ENCODE measurements around the gene MCTP2. TPM values are rescaled to one million over a fixed set of nuclear protein-coding genes. Genes with fewer than 3 reads are reported as not detected.

The MCTP2 gene
- total and polyA plus RNA-seq, 2 donors (not counting 1 experiment from before 2014, with no cell fraction given), result 38.3 to 64.8 TPM

GRCh38 chr15:94509259-94509658 lies 277.9 kb downstream of the MCTP2 start:
- H2AFZ ChIP-seq (ENCODE audit: insufficient read depth, low read depth, low read length, poor library complexity, severe bottlenecking), result no peak overlapping the region
- no peaks in the 10 kb centered on the region for H3K36me3 ChIP-seq (replicated peaks in 1 of 2; ENCODE audit: control extremely low read depth in 1 of 2, control insufficient read depth in 1 of 2, extremely low read depth in 1 of 2, insufficient read depth in 2 of 2, low read length in 1 of 2)
- H3K9me3 ChIP-seq (ENCODE audit: control extremely low read depth in 1 of 3, control insufficient read depth in 2 of 3, insufficient read depth in 1 of 3, low read length in 2 of 3), result peaks cover 0 to 6% (median 2%) of the 10 kb centered on the region in 3 donors
- ATAC-seq (ENCODE audit: low read depth), result no peak
- DNase-seq, result no peak
- no peak overlapping the region for H3K4me3 ChIP-seq (ENCODE audit: control extremely low read depth in 1 of 5, extremely low read depth in 1 of 5, insufficient read depth in 1 of 5, low read depth in 2 of 5, low read length in 4 of 5)
- TF ChIP-seq EZH2 (IDR thresholded peaks at IDR 0.05; ENCODE audit: borderline replicate concordance, insufficient read depth, low read depth, low read length, poor library complexity, severe bottlenecking) (no peak), CTCF (IDR thresholded peaks at IDR 0.05) (no peak)
- H3K4me2 ChIP-seq (replicated peaks; ENCODE audit: low read depth, low read length, poor library complexity, severe bottlenecking), result no peak overlapping the region
- H3K4me1 ChIP-seq (ENCODE audit: control insufficient read depth in 2 of 2, insufficient read depth in 2 of 2, low read length in 2 of 2), result no peaks in the 10 kb centered on the region
- no peaks in the 10 kb centered on the region for H3K79me2 ChIP-seq (ENCODE audit: control insufficient read depth, insufficient read depth, low read length)
- Mint-ChIP-seq H3K27ac (no peak overlapping the region), H3K9me3 (ENCODE audit: insufficient read depth) (peaks cover 7% of the 10 kb centered on the region), H3K4me1 (no peaks in the 10 kb centered on the region), H3K4me3 (no peak overlapping the region), H3K27me3 (peaks cover 16% of the 10 kb centered on the region)
- ChIA-PET POLR2A (no interaction called here), CTCF (no interaction called here)
- no CpG with 5 or more reads among the region's 1 CpG for WGBS (ENCODE audit: insufficient coverage)
- H3K27ac ChIP-seq (ENCODE audit: low read length in 2 of 2), result no peak overlapping the region
- H4K20me1 ChIP-seq (ENCODE audit: control insufficient read depth, insufficient read depth, low read length, poor library complexity, severe bottlenecking), result no peaks in the 10 kb centered on the region
- no peak overlapping the region for H3K9ac ChIP-seq (ENCODE audit: low read length)
- H3K27me3 ChIP-seq (replicated peaks in 1 of 4; ENCODE audit: control extremely low read depth in 1 of 4, control insufficient read depth in 3 of 4, insufficient read depth in 4 of 4, low read length in 3 of 4), result peaks cover 0 to 8% (median 0%) of the 10 kb centered on the region in 4 experiments
- intact Hi-C loops (cut with micrococcal nuclease), result no loop called here

GRCh38 chr15:94522125-94522524 lies 290.8 kb downstream of the MCTP2 start:
- DNase-seq (no peak), ATAC-seq (ENCODE audit: low read depth) (no peak)
- H3K27me3 ChIP-seq (replicated peaks in 1 of 4; ENCODE audit: control extremely low read depth in 1 of 4, control insufficient read depth in 3 of 4, insufficient read depth in 4 of 4, low read length in 3 of 4), result no peaks in the 10 kb centered on the region
- no peak overlapping the region for H3K4me2 ChIP-seq (replicated peaks; ENCODE audit: low read depth, low read length, poor library complexity, severe bottlenecking)
- Mint-ChIP-seq H3K4me3 (no peak overlapping the region), H3K9me3 (ENCODE audit: insufficient read depth) (no peaks in the 10 kb centered on the region), H3K27me3 (peaks cover 9% of the 10 kb centered on the region), H3K27ac (no peak overlapping the region), H3K4me1 (no peaks in the 10 kb centered on the region)
- no peaks in the 10 kb centered on the region for H3K36me3 ChIP-seq (replicated peaks in 1 of 2; ENCODE audit: control extremely low read depth in 1 of 2, control insufficient read depth in 1 of 2, extremely low read depth in 1 of 2, insufficient read depth in 2 of 2, low read length in 1 of 2)
- intact Hi-C loops (cut with micrococcal nuclease), result no loop called here
- no peak overlapping the region for H3K9ac ChIP-seq (ENCODE audit: low read length)
- H4K20me1 ChIP-seq (ENCODE audit: control insufficient read depth, insufficient read depth, low read length, poor library complexity, severe bottlenecking), result no peaks in the 10 kb centered on the region
- no peak overlapping the region for H3K4me3 ChIP-seq (ENCODE audit: control extremely low read depth in 1 of 5, extremely low read depth in 1 of 5, insufficient read depth in 1 of 5, low read depth in 2 of 5, low read length in 4 of 5)
- POLR2A ChIA-PET, result no interaction called here
- H3K9me3 ChIP-seq (ENCODE audit: control extremely low read depth in 1 of 3, control insufficient read depth in 2 of 3, insufficient read depth in 1 of 3, low read length in 2 of 3), result peaks cover 0 to under 1% (median 0%) of the 10 kb centered on the region in 3 donors
- H3K4me1 ChIP-seq (ENCODE audit: control insufficient read depth in 2 of 2, insufficient read depth in 2 of 2, low read length in 2 of 2), result no peaks in the 10 kb centered on the region
- H3K79me2 ChIP-seq (ENCODE audit: control insufficient read depth, insufficient read depth, low read length), result no peaks in the 10 kb centered on the region
- no peak overlapping the region for H2AFZ ChIP-seq (ENCODE audit: insufficient read depth, low read depth, low read length, poor library complexity, severe bottlenecking)
- CTCF ChIA-PET, result no interaction called here
- WGBS (ENCODE audit: insufficient coverage), result 98% methylated on average over 3 of the region's 3 CpGs
- TF ChIP-seq CTCF (IDR thresholded peaks at IDR 0.05), result no peak
- TF ChIP-seq EZH2 (IDR thresholded peaks at IDR 0.05; ENCODE audit: borderline replicate concordance, insufficient read depth, low read depth, low read length, poor library complexity, severe bottlenecking), result no peak
- no peak overlapping the region for H3K27ac ChIP-seq (ENCODE audit: low read length in 2 of 2)
